Uterus (tissue), 4 donors: ENCODE results near the gene ABCD3. TPM values are rescaled to one million over a fixed set of nuclear protein-coding genes. Genes with fewer than 3 reads are reported as not detected.

Source experiments
- DNase-seq, 2 donors: peaks; one replicate each; pipeline ENCODE4 v3.0.0-alpha.2; 2019 to 2020
- H3K27ac ChIP-seq, 2 donors: fragments of 200-600 bp; sonication (generic); 1 replicate in 1 of 2; 2 replicates in 1 of 2; pipeline ENCODE4 v1.5.1; 2016 to 2018
- H3K27me3 ChIP-seq, 2 donors: fragments of 200-600 bp; sonication (generic); one replicate each; pipeline ENCODE4 v1.5.1; 2018 to 2019; ENCODE audit warnings: control low read depth in 1 of 2
- H3K36me3 ChIP-seq, 2 donors: fragments of 200-600 bp; sonication (generic); one replicate each; pipeline ENCODE4 v1.5.1; 2019; ENCODE audit warnings: control low read depth in 1 of 2
- H3K4me1 ChIP-seq, 2 donors: fragments of 200-600 bp; sonication (generic); one replicate each; pipeline ENCODE4 v1.5.1; 2018 to 2019; ENCODE audit warnings: control low read depth in 1 of 2
- H3K4me3 ChIP-seq, 2 donors: fragments of 200-600 bp; sonication (generic); 1 replicate in 1 of 2; 2 replicates in 1 of 2; pipeline ENCODE4 v1.5.1; 2018 to 2019; ENCODE audit warnings: mild to moderate bottlenecking in 1 of 2
- H3K9me3 ChIP-seq, 2 donors: fragments of 200-600 bp; sonication (generic); one replicate each; pipeline ENCODE4 v1.5.1; 2019; ENCODE audit warnings: control low read depth in 1 of 2
- POLR2A ChIP-seq, 2 donors: fragments of 450-650 bp; IDR thresholded peaks; one replicate each; pipeline ENCODE4 v1.6.1; 2016; ENCODE audit warnings: antibody characterized with exemption in 2 of 2, mild to moderate bottlenecking in 1 of 2, moderate library complexity in 1 of 2
- intact Hi-C: fragments of 100-400 bp; cut with DNase I; formaldehyde crosslinking; loops from one replicate; pipeline ENCODE4 v1.15.1; 2023; ENCODE audit warnings: low total_unique reads
- total RNA-seq, 4 donors: library from RNA; depleted of rRNA in 3 of 4; stranded (reverse); fragments of >200 nt in 3 of 4; gene quantifications; one replicate each; pipeline versions ENCODE4 v1.1.0 to v1.2.4, GENCODE V29; 2014 to 2023
- TF ChIP-seq, protein P1 (sequence below), 4 experiments: fragments of 200-600 bp in 2 of 4; fragments of 450-650 bp in 2 of 4; sonication (generic) in 2 of 4; IDR thresholded peaks; one replicate each; pipeline ENCODE4 v1.5.1; 2016 to 2019; ENCODE audit warnings: antibody characterized with exemption in 4 of 4, mild to moderate bottlenecking in 2 of 4, moderate library complexity in 1 of 4
- donor health status: DM: yes; HTN: yes; CAD: no.

Gene ABCD3
- total RNA-seq, 4 donors from 2014 or later, result 18.4 to 53.2 (median 30.7) TPM

DNA sequence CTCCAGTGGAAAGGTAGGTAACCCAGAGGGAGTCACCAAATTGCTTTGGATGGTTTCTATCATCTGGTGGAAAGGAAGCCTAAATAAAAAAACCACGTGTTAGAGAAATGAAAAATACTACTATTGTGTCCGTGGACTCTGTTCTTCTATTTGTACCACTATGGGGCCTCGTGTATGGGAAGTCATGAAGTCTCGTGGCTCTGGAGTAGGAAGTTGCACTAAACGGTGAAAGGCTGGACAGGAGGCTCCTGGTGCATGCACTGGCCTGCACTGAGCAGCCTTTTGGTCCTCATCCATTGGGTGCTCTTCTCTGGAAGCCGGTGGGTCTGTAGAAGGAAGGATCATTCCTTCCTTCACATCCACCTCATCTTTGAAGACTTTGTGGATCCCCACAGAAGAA is 106.3 kb downstream of the ABCD3 start:
- intact Hi-C loops, result loop anchor here (5.0 kb wide), 1 partner anchor 283 kb away; no protein-coding TSS in a partner anchor
- Histone ChIP-seq H3K4me3 (no peak overlapping the region), H3K27me3 (no peaks in the 10 kb centered on the region), H3K9me3 (no peaks in the 10 kb centered on the region), H3K27ac (no peak overlapping the region), H3K36me3 (no peaks in the 10 kb centered on the region), H3K4me1 (no peaks in the 10 kb centered on the region)
- no peak for DNase-seq
- no peak for TF ChIP-seq POLR2A (IDR thresholded peaks at IDR 0.05)

DNA sequence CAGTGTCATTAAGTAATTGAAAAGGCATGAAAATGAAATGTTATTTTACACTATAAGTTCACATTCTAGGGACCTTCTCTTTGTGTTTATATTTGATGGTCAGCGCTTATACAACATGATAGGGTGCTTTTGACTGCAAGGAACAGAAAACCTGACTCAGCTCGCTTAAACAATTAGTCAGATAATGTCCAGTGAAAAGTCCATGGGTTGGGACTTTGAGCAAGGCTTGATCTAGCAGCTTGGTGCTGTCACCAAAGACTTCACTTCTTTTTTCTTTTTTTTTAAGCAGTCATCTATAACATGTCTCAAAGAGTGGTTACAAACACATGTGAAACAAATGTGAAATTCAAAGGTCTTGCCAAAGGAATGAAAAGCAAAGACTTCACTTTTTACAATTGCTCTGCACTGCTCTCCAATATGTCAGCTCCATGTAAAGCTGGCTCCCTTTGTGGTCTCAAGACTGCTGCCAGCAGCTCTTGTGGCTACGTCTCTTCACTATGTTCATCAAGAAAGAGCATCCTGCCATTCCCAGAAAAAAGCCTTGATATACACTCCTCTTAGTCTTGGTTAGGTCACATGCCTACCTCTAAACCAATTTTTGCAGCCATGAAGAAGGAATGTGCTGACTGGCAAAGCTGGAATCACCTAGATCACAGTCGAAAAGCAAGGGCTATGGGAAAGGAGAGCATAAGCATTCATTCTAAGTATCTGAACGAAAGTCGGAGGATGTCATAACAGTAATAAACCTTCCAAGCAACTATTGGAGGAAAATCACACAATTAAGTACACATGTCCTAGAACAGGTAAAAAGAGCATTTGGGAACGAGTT is 108.2 kb downstream of the ABCD3 start:
- no peak overlapping the region for H3K4me3 ChIP-seq
- H3K4me1 ChIP-seq, result no peaks in the 10 kb centered on the region
- DNase-seq, result no peak
- H3K36me3 ChIP-seq, result no peaks in the 10 kb centered on the region
- no peak for TF ChIP-seq POLR2A (IDR thresholded peaks at IDR 0.05)
- TF ChIP-seq, protein P1, sequence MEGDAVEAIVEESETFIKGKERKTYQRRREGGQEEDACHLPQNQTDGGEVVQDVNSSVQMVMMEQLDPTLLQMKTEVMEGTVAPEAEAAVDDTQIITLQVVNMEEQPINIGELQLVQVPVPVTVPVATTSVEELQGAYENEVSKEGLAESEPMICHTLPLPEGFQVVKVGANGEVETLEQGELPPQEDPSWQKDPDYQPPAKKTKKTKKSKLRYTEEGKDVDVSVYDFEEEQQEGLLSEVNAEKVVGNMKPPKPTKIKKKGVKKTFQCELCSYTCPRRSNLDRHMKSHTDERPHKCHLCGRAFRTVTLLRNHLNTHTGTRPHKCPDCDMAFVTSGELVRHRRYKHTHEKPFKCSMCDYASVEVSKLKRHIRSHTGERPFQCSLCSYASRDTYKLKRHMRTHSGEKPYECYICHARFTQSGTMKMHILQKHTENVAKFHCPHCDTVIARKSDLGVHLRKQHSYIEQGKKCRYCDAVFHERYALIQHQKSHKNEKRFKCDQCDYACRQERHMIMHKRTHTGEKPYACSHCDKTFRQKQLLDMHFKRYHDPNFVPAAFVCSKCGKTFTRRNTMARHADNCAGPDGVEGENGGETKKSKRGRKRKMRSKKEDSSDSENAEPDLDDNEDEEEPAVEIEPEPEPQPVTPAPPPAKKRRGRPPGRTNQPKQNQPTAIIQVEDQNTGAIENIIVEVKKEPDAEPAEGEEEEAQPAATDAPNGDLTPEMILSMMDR (IDR thresholded peaks at IDR 0.05), result no peak
- no peak overlapping the region for H3K27ac ChIP-seq
- H3K27me3 ChIP-seq, result no peaks in the 10 kb centered on the region
- H3K9me3 ChIP-seq, result no peaks in the 10 kb centered on the region
- intact Hi-C loops, result no loop called here

DNA sequence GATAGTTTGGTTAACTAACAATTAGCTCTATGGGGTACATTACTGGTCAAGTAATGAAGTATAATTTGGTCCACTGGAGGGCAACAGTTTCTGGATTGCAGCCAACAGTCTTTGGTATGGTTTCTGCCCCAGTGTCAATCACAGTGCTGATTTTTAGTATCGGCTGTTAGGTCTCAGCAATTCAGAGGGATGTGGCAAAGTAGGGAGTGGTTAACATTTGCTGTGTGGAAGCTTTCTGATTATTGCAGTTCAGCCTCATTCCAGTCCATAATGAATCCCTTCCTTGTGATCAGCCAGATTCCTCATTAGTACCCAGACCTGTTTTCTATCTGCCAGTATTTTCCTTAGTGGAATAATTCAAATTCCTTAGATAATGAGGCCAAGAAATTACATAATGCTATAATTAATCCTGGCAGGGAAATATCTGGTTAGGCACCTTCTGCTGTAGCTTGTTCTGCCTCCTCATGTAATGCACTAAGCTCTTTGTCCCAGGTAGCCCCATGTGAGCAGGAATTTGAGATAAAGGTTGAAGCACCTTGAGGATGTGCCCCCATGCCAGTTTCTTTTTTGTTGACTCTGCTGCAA is 109.3 kb downstream of the ABCD3 start:
- no peaks in the 10 kb centered on the region for H3K9me3 ChIP-seq
- no peaks in the 10 kb centered on the region for H3K4me1 ChIP-seq
- no peaks in the 10 kb centered on the region for H3K36me3 ChIP-seq
- TF ChIP-seq POLR2A (IDR thresholded peaks at IDR 0.05), result no peak
- TF ChIP-seq, protein P1 (IDR thresholded peaks at IDR 0.05), result peak in 1 of 4 experiments; percentile 4
- no peak overlapping the region for H3K27ac ChIP-seq
- H3K27me3 ChIP-seq, result no peaks in the 10 kb centered on the region
- DNase-seq, result no peak
- intact Hi-C loops, result no loop called here
- H3K4me3 ChIP-seq, result no peak overlapping the region

DNA sequence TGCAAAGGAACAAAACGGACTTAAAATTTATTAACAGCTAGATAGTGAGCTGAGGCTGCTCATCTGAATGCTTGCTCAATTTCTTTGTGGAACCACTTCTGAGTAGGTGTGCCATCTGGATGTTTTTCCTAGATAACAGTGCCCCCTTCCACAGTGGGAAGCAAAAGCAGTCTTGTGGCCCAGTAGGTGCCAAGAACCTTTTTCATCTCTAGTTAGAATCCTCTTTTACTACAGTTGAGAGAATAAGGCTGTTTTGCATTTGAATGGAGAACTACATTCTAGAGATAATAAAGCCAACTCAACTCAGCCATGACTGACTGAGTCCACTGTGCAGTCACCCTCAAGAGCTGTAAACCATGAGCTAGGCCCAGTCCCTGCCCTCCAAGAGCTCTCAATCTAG is 110.1 kb downstream of the ABCD3 start:
- DNase-seq, result no peak
- Histone ChIP-seq H3K27me3 (no peaks in the 10 kb centered on the region), H3K9me3 (no peaks in the 10 kb centered on the region), H3K4me1 (no peaks in the 10 kb centered on the region), H3K36me3 (no peaks in the 10 kb centered on the region), H3K27ac (no peak overlapping the region), H3K4me3 (no peak overlapping the region)
- TF ChIP-seq, protein P1 (IDR thresholded peaks at IDR 0.05), result no peak
- intact Hi-C loops, result no loop called here

DNA sequence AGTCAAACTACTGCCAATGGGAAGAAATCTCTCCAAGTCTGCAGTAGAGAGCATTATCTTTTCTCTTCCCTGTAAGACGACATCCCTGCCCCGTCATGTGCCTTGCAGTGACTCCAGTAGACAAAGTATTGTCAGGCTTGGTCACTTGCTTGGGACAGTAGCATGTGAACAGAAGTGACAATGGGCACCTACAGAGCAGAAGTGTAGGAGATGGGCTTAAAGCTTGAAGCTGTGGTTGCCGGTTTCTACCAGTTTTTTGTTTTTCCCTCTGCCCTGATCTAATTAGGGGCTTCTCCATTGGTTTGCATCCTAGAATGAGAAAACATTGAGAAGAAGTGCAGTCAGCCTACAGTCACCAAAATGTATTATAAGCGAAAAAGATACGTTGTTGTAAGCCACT is 110.6 kb downstream of the ABCD3 start:
- Histone ChIP-seq H3K9me3 (no peaks in the 10 kb centered on the region), H3K4me1 (no peaks in the 10 kb centered on the region), H3K27me3 (no peaks in the 10 kb centered on the region), H3K36me3 (no peaks in the 10 kb centered on the region), H3K27ac (no peak overlapping the region), H3K4me3 (no peak overlapping the region)
- intact Hi-C loops, result no loop called here
- TF ChIP-seq, protein P1 (IDR thresholded peaks at IDR 0.05), result no peak
- TF ChIP-seq POLR2A (IDR thresholded peaks at IDR 0.05), result no peak
- DNase-seq, result no peak
